Mesenchymal stem cell (in vitro differentiated cells and primary cell): Measurements from ENCODE around the gene LRWD1.

Experiments used
- DNase-seq: peaks from one replicate; pipeline ENCODE4 v3.0.0-alpha.2; 2013
- H2AFZ ChIP-seq: one replicate; pipeline ENCODE4 v1.6.1; 2013; ENCODE audit warnings: low read depth, mild to moderate bottlenecking, control low read depth, inconsistent platforms, low read length, moderate library complexity
- H2AK5ac ChIP-seq: 2 replicates; pipeline ENCODE4 v1.6.1; 2013; ENCODE audit warnings: low read length, moderate library complexity, mild to moderate bottlenecking, inconsistent platforms; ENCODE audit not compliant: severe bottlenecking
- H2BK120ac ChIP-seq: one replicate; pipeline ENCODE4 v1.6.1; 2013; ENCODE audit warnings: low read depth, mild to moderate bottlenecking, inconsistent platforms, low read length, moderate library complexity
- H2BK12ac ChIP-seq, 2 experiments: one replicate each; pipeline ENCODE4 v1.6.1; 2013; ENCODE audit warnings: inconsistent platforms in 2 of 2, low read length in 2 of 2, mild to moderate bottlenecking in 2 of 2, moderate library complexity in 2 of 2, control low read depth in 1 of 2
- H2BK15ac ChIP-seq: one replicate; pipeline ENCODE4 v1.6.1; 2013; ENCODE audit warnings: mild to moderate bottlenecking, low read depth, inconsistent platforms; ENCODE audit not compliant: poor library complexity, severe bottlenecking
- H2BK5ac ChIP-seq: 2 replicates; pipeline ENCODE4 v1.6.1; 2013; ENCODE audit warnings: low read depth, mild to moderate bottlenecking, low read length, control low read depth, inconsistent platforms; ENCODE audit not compliant: poor library complexity, severe bottlenecking
- H3K14ac ChIP-seq, 2 experiments: one replicate each; pipeline ENCODE4 v1.6.1; 2013; ENCODE audit warnings: inconsistent platforms in 2 of 2, low read length in 2 of 2, control low read depth in 1 of 2, mild to moderate bottlenecking in 1 of 2, moderate library complexity in 1 of 2
- H3K18ac ChIP-seq, 2 experiments: one replicate each; pipeline ENCODE4 v1.6.1; 2013; ENCODE audit warnings: inconsistent platforms in 2 of 2, low read length in 2 of 2, control low read depth in 1 of 2, low read depth in 1 of 2, mild to moderate bottlenecking in 1 of 2
- H3K23ac ChIP-seq, 2 experiments: one replicate each; pipeline ENCODE4 v1.6.1; 2013; ENCODE audit warnings: inconsistent platforms in 2 of 2, low read length in 2 of 2, mild to moderate bottlenecking in 2 of 2, moderate library complexity in 2 of 2, control low read depth in 1 of 2
- H3K27ac ChIP-seq: 2 replicates; pipeline ENCODE4 v1.5.1; 2013; ENCODE audit warnings: mild to moderate bottlenecking, moderate library complexity, low read length, control low read depth, inconsistent platforms; ENCODE audit not compliant: poor library complexity, severe bottlenecking
- H3K27me3 ChIP-seq, 2 experiments: 2 replicates each; pipeline versions ENCODE4 v1.6.1 to v1.7.0; 2013; ENCODE audit warnings: low read length in 2 of 2, mild to moderate bottlenecking in 2 of 2, moderate library complexity in 2 of 2, control low read depth in 1 of 2, inconsistent platforms in 1 of 2; ENCODE audit not compliant: control insufficient read depth in 1 of 2, insufficient read depth in 1 of 2
- H3K36me3 ChIP-seq, 2 experiments: 2 replicates each; pipeline versions ENCODE4 v1.6.1 to v1.7.0; 2013; ENCODE audit warnings: low read length in 2 of 2, control low read depth in 1 of 2, inconsistent platforms in 1 of 2, low read depth in 1 of 2, mild to moderate bottlenecking in 1 of 2; ENCODE audit not compliant: insufficient read depth in 2 of 2, control insufficient read depth in 1 of 2
- H3K4ac ChIP-seq, 2 experiments: one replicate each; pipeline ENCODE4 v1.6.1; 2013; ENCODE audit warnings: inconsistent platforms in 2 of 2, low read length in 2 of 2, mild to moderate bottlenecking in 2 of 2, moderate library complexity in 2 of 2, control low read depth in 1 of 2, low read depth in 1 of 2
- H3K4me1 ChIP-seq: 2 replicates; pipeline ENCODE4 v1.6.1; 2013; ENCODE audit warnings: low read depth, low read length, control low read depth; ENCODE audit not compliant: control insufficient read depth, insufficient read depth
- H3K4me2 ChIP-seq: 2 replicates; pipeline ENCODE4 v1.6.1; 2013; ENCODE audit warnings: low read length, mild to moderate bottlenecking, inconsistent platforms; ENCODE audit not compliant: poor library complexity, severe bottlenecking
- H3K4me3 ChIP-seq, 2 experiments: 2 replicates each; pipeline versions ENCODE4 v1.5.1 to v1.7.0; 2013; ENCODE audit warnings: low read length in 2 of 2, mild to moderate bottlenecking in 2 of 2, control low read depth in 1 of 2, low read depth in 1 of 2; ENCODE audit not compliant: insufficient read depth in 1 of 2
- H3K79me1 ChIP-seq: replicated peaks from 2 replicates; pipeline ENCODE4 v1.6.1; 2013; ENCODE audit warnings: mild to moderate bottlenecking, control low read depth, low read length, inconsistent platforms; ENCODE audit not compliant: poor library complexity, severe bottlenecking
- H3K9ac ChIP-seq: 2 replicates; pipeline ENCODE4 v1.7.0; 2013; ENCODE audit warnings: mild to moderate bottlenecking, low read length, moderate library complexity
- H3K9me3 ChIP-seq: 2 replicates; pipeline ENCODE4 v1.7.0; 2013; ENCODE audit warnings: mild to moderate bottlenecking, low read length; ENCODE audit not compliant: control insufficient read depth
- H4K8ac ChIP-seq: one replicate; pipeline ENCODE4 v1.6.1; 2013; ENCODE audit warnings: inconsistent platforms, mild to moderate bottlenecking, low read length, moderate library complexity
- H4K91ac ChIP-seq: one replicate; pipeline ENCODE4 v1.6.1; 2013; ENCODE audit warnings: mild to moderate bottlenecking, low read length, inconsistent platforms
- WGBS: methylation state at CpG from one replicate; pipeline ENCODE4 v1.1.7; 2013; ENCODE audit warnings: mixed read lengths; 5-methylcytosine and 5-hydroxymethylcytosine counted together

LRWD1 gene

DNA sequence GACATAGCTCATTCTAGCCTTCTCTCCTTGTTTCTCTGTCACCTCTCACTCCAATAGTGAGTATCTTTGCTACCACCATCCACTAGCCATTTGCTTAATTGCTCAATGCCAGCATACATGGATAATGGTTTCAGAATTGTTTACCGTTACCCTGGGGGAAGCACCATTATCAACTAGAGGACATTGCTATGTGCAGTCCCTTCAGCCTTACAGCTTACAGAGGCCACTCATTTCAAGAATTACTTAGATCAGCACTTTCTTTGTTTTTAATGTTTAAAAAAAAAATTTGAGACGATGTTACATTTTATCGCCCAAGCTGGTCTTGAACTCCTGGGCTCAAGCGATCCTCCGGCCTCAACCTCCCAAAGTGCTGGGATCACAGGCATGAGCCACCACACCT lies 46.2 kb upstream of the LRWD1 start:
- Histone ChIP-seq H3K4me3 (no peak overlapping the region), H3K4me2 (no peak overlapping the region), H3K4me1 (no peaks in the 10 kb centered on the region), H2AK5ac (no peak overlapping the region), H3K27ac (no peak overlapping the region), H3K36me3 (peaks cover 49 to 81% of the 10 kb centered on the region in 2 experiments), H2BK15ac (no peak overlapping the region), H3K14ac (no peak overlapping the region), H3K23ac (no peak overlapping the region), H3K27me3 (no peaks in the 10 kb centered on the region), H3K18ac (no peak overlapping the region), H2AFZ (no peak overlapping the region), H3K79me1 (peaks cover 25% of the 10 kb centered on the region), H2BK5ac (no peak overlapping the region), H3K9me3 (no peaks in the 10 kb centered on the region), H3K4ac (no peak overlapping the region), H4K8ac (no peak overlapping the region), H4K91ac (no peak overlapping the region), H2BK12ac (no peak overlapping the region), H3K9ac (no peak overlapping the region), H2BK120ac (no peak overlapping the region)
- DNase-seq, result no peak
- WGBS, result 95% methylated on average over 5 of the region's 5 CpGs

DNA sequence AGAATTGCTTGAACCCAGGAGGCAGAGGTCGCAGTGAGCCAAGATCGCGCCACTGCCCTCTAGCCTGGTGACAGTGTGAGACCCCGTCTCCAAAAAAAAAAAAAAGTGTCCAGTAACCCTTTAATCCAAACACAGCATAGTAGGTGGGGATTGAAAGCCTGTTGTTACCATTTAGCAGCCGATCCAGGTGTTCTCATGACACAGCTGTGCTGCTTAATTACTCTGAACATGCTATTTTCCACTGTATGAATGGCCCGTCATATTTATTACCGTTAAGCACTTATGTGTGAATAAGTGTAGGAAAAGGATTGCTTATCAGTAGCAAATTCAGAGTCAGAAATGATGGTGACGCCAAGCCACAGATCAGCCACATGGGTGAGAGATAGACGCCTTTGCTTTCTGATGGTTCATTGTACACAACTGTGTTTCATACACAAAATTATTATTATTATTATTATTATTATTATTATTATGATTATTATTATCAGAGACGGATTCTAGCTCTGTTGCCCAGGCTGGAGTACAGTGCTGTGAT lies 43.0 kb upstream of the LRWD1 start:
- Histone ChIP-seq H3K14ac (no peak overlapping the region), H3K9me3 (no peaks in the 10 kb centered on the region), H3K4me3 (no peak overlapping the region), H3K9ac (no peak overlapping the region), H3K4ac (no peak overlapping the region), H3K18ac (no peak overlapping the region), H3K27me3 (no peaks in the 10 kb centered on the region), H2BK120ac (no peak overlapping the region), H3K27ac (no peak overlapping the region), H4K91ac (no peak overlapping the region), H3K79me1 (peaks cover 18% of the 10 kb centered on the region), H3K4me1 (peaks cover 16% of the 10 kb centered on the region), H3K23ac (no peak overlapping the region), H3K4me2 (no peak overlapping the region), H3K36me3 (peaks cover 56 to 76% of the 10 kb centered on the region in 2 experiments), H2BK15ac (no peak overlapping the region), H2BK5ac (no peak overlapping the region), H2BK12ac (no peak overlapping the region), H4K8ac (no peak overlapping the region), H2AFZ (no peak overlapping the region), H2AK5ac (no peak overlapping the region)
- DNase-seq, result no peak
- WGBS, result 98% methylated on average over 8 of the region's 10 CpGs

DNA sequence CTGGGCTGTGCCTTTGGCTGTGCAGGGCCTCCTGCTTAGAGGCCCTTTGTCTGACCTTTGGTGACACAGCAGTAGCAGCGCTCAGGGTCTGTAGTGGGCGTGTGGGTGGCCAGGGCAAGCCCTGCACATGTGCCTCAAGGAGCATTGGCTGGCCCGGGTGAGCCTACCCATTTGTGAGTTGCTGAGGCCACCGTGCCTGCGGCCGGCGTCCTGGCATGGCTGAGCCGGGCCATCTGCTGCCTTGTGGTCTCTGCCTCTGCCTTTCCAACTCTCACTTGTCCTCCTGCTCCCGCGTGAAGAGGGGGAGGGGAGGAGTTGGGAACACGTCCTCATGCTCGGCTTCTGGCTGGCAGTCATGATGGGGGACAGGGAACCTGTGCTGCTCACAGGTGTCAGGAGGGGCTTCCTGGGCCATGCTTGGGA lies 40.6 kb upstream of the LRWD1 start:
- no peaks in the 10 kb centered on the region for H3K9me3 ChIP-seq
- no peak overlapping the region for H3K18ac ChIP-seq
- no peak overlapping the region for H3K4me3 ChIP-seq
- H3K79me1 ChIP-seq, result peaks cover 9% of the 10 kb centered on the region
- H3K4me1 ChIP-seq, result peaks cover 17% of the 10 kb centered on the region
- no peak overlapping the region for H3K23ac ChIP-seq
- H3K4me2 ChIP-seq, result no peak overlapping the region
- H3K9ac ChIP-seq, result no peak overlapping the region
- H3K36me3 ChIP-seq, result peaks cover 51 to 72% of the 10 kb centered on the region in 2 experiments
- no peak overlapping the region for H3K14ac ChIP-seq
- H3K27ac ChIP-seq, result no peak overlapping the region
- WGBS, result 85% methylated on average over 9 of the region's 12 CpGs
- DNase-seq, result no peak
- H3K4ac ChIP-seq, result no peak overlapping the region
- H2BK15ac ChIP-seq, result no peak overlapping the region
- no peak overlapping the region for H4K91ac ChIP-seq
- no peak overlapping the region for H2AFZ ChIP-seq
- no peak overlapping the region for H4K8ac ChIP-seq
- no peak overlapping the region for H2AK5ac ChIP-seq
- no peak overlapping the region for H2BK5ac ChIP-seq
- H2BK12ac ChIP-seq, result no peak overlapping the region
- no peaks in the 10 kb centered on the region for H3K27me3 ChIP-seq
- no peak overlapping the region for H2BK120ac ChIP-seq

DNA sequence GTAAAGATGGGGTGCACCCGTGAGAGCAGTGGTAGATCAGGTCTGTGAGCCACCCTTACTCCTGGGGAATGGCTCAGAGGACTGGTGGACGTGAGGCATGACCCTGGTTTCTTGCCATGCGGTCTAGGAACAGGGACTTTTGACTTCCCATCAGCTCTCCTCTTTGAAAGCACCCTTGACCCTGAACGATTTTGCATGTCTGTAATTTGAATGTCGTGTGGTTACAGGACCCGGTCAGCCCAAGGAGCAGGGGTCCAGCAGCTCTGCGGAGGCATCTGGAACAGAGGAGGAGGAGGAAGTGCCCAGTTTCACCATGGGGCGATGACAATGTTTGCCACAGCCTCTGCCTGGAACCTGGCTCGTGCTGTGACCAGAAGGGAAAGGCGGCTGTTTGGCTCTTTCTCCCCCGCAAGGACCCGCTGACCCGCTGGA lies 40.0 kb upstream of the LRWD1 start:
- Histone ChIP-seq H4K91ac (no peak overlapping the region), H2BK15ac (no peak overlapping the region), H3K4me2 (no peak overlapping the region), H3K27me3 (no peaks in the 10 kb centered on the region), H2BK12ac (no peak overlapping the region), H3K27ac (no peak overlapping the region), H3K4me3 (no peak overlapping the region), H3K9ac (no peak overlapping the region), H3K4ac (no peak overlapping the region), H4K8ac (no peak overlapping the region), H2BK120ac (no peak overlapping the region), H3K18ac (no peak overlapping the region), H3K23ac (no peak overlapping the region), H3K4me1 (peaks cover 17% of the 10 kb centered on the region), H3K79me1 (peaks cover 7% of the 10 kb centered on the region), H2BK5ac (no peak overlapping the region), H3K9me3 (no peaks in the 10 kb centered on the region), H2AK5ac (no peak overlapping the region), H2AFZ (no peak overlapping the region), H3K36me3 (peaks cover 54 to 67% of the 10 kb centered on the region in 2 experiments), H3K14ac (no peak overlapping the region)
- 98% methylated on average over 13 of the region's 13 CpGs for WGBS
- DNase-seq, result no peak
